Mesenteric fat pad (tissue), 1 donor: Measurements from ENCODE around the gene MSMP. TPM values are rescaled to one million over a fixed set of nuclear protein-coding genes. Genes with fewer than 3 reads are reported as not detected.

Experiments
- DNase-seq: peaks from one replicate; pipeline ENCODE4 v3.0.0-alpha.2; 2020; ENCODE audit warnings: low spot score
- total RNA-seq: library from RNA; stranded (reverse); fragmentation: NEBNext Ultra II Directional; extraction: Animal tissue kit (Norgen Biotek cat#: 25700); gene quantifications from one replicate; pipeline ENCODE4 v1.2.1, GENCODE V29; 2021
- donor health status: DM: yes; HTN: yes; CAD: no.

The MSMP gene
- total RNA-seq, 1 donor from 2014 or later, result not detected

- no peak for DNase-seq
Measured at GRCh38 chr9:35771534-35771933, 17.5 kb upstream of the MSMP start.

GRCh38 chr9:35771075-35771433, 17.0 kb upstream of the MSMP start:
- no peak for DNase-seq

- DNase-seq, result no peak
Measured at GRCh38 chr9:35769763-35770162, 15.7 kb upstream of the MSMP start.

GRCh38 chr9:35767458-35767857, 13.4 kb upstream of the MSMP start:
- DNase-seq, result no peak

GRCh38 chr9:35766997-35767396, 12.9 kb upstream of the MSMP start:
- DNase-seq, result no peak

- no peak for DNase-seq
Measured at GRCh38 chr9:35763803-35764202, 9.7 kb upstream of the MSMP start.

GRCh38 chr9:35763181-35763580, 9.1 kb upstream of the MSMP start:
- DNase-seq, result no peak

GRCh38 chr9:35760651-35761050, 6.6 kb upstream of the MSMP start:
- no peak for DNase-seq

GRCh38 chr9:35759795-35760194, 5.7 kb upstream of the MSMP start:
- no peak for DNase-seq

- DNase-seq, result no peak
Measured at GRCh38 chr9:35758475-35759050, 4.5 kb upstream of the MSMP start.

- no peak for DNase-seq
Measured at GRCh38 chr9:35757892-35758275, 3.8 kb upstream of the MSMP start.

GRCh38 chr9:35757226-35757891, 3.3 kb upstream of the MSMP start:
- no peak for DNase-seq

GRCh38 chr9:35756275-35757225, 2.5 kb upstream of the MSMP start:
- no peak for DNase-seq

GRCh38 chr9:35755071-35755470, 995 bp upstream of the MSMP start:
- no peak for DNase-seq

GRCh38 chr9:35753466-35753865, 610 bp downstream of the MSMP start:
- no peak for DNase-seq

- DNase-seq, result no peak
Measured at GRCh38 chr9:35750256-35750531, 3.9 kb downstream of the MSMP start.

- no peak for DNase-seq
Measured at GRCh38 chr9:35749515-35750255, 4.4 kb downstream of the MSMP start.

GRCh38 chr9:35748858-35749514, 5.1 kb downstream of the MSMP start, which contains the start of the genes GBA2 and RGP1:
Gene GBA2, minus strand, starts transcription at chr9:35749228. Its CDS starts 524 bp downstream, at chr9:35748704.
Gene RGP1, plus strand, starts transcription at chr9:35749287. Its CDS starts 469 bp downstream, at chr9:35749756.
- peak; percentile 96 for DNase-seq

- DNase-seq, result no peak
Measured at GRCh38 chr9:35748242-35748857, 5.7 kb downstream of the MSMP start.

- no peak for DNase-seq
Measured at GRCh38 chr9:35746583-35746982, 7.5 kb downstream of the MSMP start.

- no peak for DNase-seq
Measured at GRCh38 chr9:35745569-35745968, 8.5 kb downstream of the MSMP start.
